Left lung (tissue), 10 donors: ENCODE data around the gene TMEM98. TPM values are rescaled to one million over a fixed set of nuclear protein-coding genes. Genes with fewer than 3 reads are reported as not detected.

ENCODE experiments used
- ATAC-seq: fragments of 200-7000 bp; cut with Tn5 transposase; one replicate; pipeline ENCODE4 v1.9.1; 2020; ENCODE audit warnings: moderate library complexity
- DNase-seq, 4 donors: peaks; one replicate each; pipeline ENCODE4 v3.0.0-alpha.2; 2013 to 2020
- H3K27ac ChIP-seq, 2 donors: fragments of 200-600 bp; sonication (generic) in 1 of 2; one replicate each; pipeline versions ENCODE4 v1.5.0 to v1.8.0; 2020 to 2021
- H3K27me3 ChIP-seq, 2 donors: fragments of 200-600 bp; sonication (generic) in 1 of 2; one replicate each; pipeline versions ENCODE4 v1.5.0 to v1.8.0; 2020 to 2021
- H3K36me3 ChIP-seq, 2 donors: fragments of 200-600 bp; sonication (generic) in 1 of 2; one replicate each; pipeline versions ENCODE4 v1.5.0 to v1.8.0; 2020 to 2021
- H3K4me1 ChIP-seq, 2 donors: fragments of 200-600 bp; one replicate each; pipeline ENCODE4 v1.8.0; 2021
- H3K4me3 ChIP-seq, 2 donors: fragments of 200-600 bp; sonication (generic) in 1 of 2; one replicate each; pipeline versions ENCODE4 v1.5.0 to v1.8.0; 2020 to 2021; ENCODE audit warnings: mild to moderate bottlenecking in 1 of 2
- H3K9me3 ChIP-seq, 2 donors: fragments of 200-600 bp; sonication (generic) in 1 of 2; one replicate each; pipeline versions ENCODE4 v1.5.0 to v1.8.0; 2020 to 2021
- CTCF ChIP-seq, 2 donors: fragments of 200-600 bp; sonication (generic) in 1 of 2; IDR thresholded peaks; one replicate each; pipeline versions ENCODE4 v1.5.0 to v1.8.0; 2021; ENCODE audit warnings: antibody characterized with exemption in 2 of 2
- intact Hi-C, 2 donors: fragments of 100-400 bp; cut with DNase I; formaldehyde crosslinking; loops; one replicate each; pipeline versions ENCODE4 v1.11.2 to v1.14.2; 2022
- polyA plus RNA-seq, 6 donors: library from polyadenylated mRNA; unstranded; fragments of 120-200 nt; gene quantifications; one replicate each; pipeline ENCODE4 v1.2.1, GENCODE V29; 2013; ENCODE audit not compliant: insufficient read length in 6 of 6
- total RNA-seq, 2 donors: library from RNA; stranded (reverse); fragmentation: NEBNext Ultra II Directional; extraction: Animal tissue kit (Norgen Biotek cat#: 25700); gene quantifications; one replicate each; pipeline ENCODE4 v1.2.1, GENCODE V29; 2021
- donor health status: DM: no; HTN: yes; CAD: no.
- donor health status: DM: no; HTN: no; CAD: no.

Gene TMEM98
- total and polyA plus RNA-seq, 8 donors: 57.1 to 313 (median 267) TPM

GRCh38 chr17:32896647-32897258, 31.2 kb upstream of the TMEM98 start:
- H3K4me3 ChIP-seq: no peak overlapping the region
- ATAC-seq: no peak
- no peak overlapping the region for H3K27ac ChIP-seq
- H3K36me3 ChIP-seq: no peaks in the 10 kb centered on the region
- no peaks in the 10 kb centered on the region for H3K27me3 ChIP-seq
- H3K4me1 ChIP-seq: no peaks in the 10 kb centered on the region
- intact Hi-C loops: no loop called here
- H3K9me3 ChIP-seq: no peaks in the 10 kb centered on the region
- no peak for TF ChIP-seq CTCF (IDR thresholded peaks at IDR 0.05)
- no peak for DNase-seq

DNA sequence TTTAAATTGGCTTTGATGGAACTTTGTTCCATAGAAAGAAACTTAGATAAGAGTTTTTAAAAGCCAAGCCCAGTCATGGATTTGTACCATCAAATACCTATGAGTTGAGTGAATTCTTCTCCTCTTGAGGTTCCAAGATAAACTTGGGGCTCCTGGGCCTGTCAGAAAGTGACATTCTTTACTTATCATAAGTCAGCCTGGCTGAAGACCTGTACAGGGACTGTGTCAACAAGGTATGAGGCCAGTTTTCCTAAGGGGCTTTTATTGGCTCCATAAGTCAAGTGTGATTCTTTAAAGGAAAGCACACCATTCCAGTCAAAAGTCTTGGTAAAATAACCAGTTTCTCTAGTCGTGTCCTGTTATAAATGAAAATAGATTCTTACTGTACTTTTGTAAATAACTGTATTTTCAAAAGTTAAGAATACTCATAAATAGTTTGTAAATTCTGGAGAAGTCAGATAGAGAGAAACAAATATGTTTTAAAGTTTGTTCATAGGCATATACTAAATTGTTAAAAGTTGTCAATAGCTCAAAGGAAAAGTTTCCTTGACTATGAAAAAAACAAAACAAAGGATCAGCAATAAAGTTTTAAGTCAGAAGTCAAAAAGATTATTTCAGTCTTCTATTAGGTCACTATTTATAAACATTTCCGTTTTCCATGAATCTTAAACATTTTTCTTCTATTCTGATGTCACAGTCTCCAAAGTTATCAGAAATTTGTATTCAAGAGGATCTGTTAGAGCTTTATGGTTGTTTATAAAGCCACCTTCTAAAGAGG, 28.5 kb upstream of the TMEM98 start:
- H3K4me1 ChIP-seq: no peaks in the 10 kb centered on the region
- no peak overlapping the region for H3K27ac ChIP-seq
- no peak for ATAC-seq

GRCh38 chr17:32901743-32902142, 26.2 kb upstream of the TMEM98 start:
- no peak for ATAC-seq
- H3K4me3 ChIP-seq: no peak overlapping the region
- intact Hi-C loops: no loop called here
- no peaks in the 10 kb centered on the region for H3K4me1 ChIP-seq
- H3K36me3 ChIP-seq: no peaks in the 10 kb centered on the region
- DNase-seq: no peak
- no peaks in the 10 kb centered on the region for H3K27me3 ChIP-seq
- TF ChIP-seq CTCF (IDR thresholded peaks at IDR 0.05): no peak
- no peak overlapping the region for H3K27ac ChIP-seq
- H3K9me3 ChIP-seq: no peaks in the 10 kb centered on the region

More for the DNA sequence above, 28.5 kb upstream of the TMEM98 start:
- Histone ChIP-seq H3K27me3 (no peaks in the 10 kb centered on the region), H3K9me3 (no peaks in the 10 kb centered on the region), H3K36me3 (no peaks in the 10 kb centered on the region), H3K4me3 (no peak overlapping the region)
- intact Hi-C loops: no loop called here
- no peak for TF ChIP-seq CTCF (IDR thresholded peaks at IDR 0.05)
- no peak for DNase-seq

GRCh38 chr17:32903774-32904673, 23.9 kb upstream of the TMEM98 start:
- TF ChIP-seq CTCF (IDR thresholded peaks at IDR 0.05): no peak
- H3K4me3 ChIP-seq: no peak overlapping the region
- no peak overlapping the region for H3K27ac ChIP-seq
- intact Hi-C loops: no loop called here
- no peak for ATAC-seq
- H3K4me1 ChIP-seq: no peaks in the 10 kb centered on the region
- DNase-seq: no peak
- no peaks in the 10 kb centered on the region for H3K27me3 ChIP-seq
- H3K36me3 ChIP-seq: no peaks in the 10 kb centered on the region
- H3K9me3 ChIP-seq: no peaks in the 10 kb centered on the region

DNA sequence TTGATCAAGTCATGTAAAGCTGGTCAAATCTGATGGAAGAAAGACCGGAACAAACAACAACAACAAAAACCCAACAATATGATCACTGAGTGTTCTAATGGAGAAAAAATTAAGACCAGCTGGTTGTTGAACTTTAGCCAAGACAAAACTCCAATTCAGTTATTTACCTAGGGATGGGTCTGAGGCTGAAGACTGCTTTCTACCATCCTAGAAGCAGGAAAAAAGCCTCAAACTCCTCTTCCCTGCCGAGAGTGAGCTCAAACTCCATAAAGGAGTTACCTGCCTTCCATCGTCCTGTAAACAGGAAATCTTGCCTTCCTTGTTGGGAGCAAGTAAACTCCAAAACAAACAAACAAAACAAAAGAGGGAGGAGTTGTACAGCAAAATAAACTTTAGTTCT, 23.1 kb upstream of the TMEM98 start:
- intact Hi-C loops: no loop called here
- H3K36me3 ChIP-seq: no peaks in the 10 kb centered on the region

More for the DNA sequence above, 23.1 kb upstream of the TMEM98 start:
- no peak overlapping the region for H3K4me3 ChIP-seq
- no peaks in the 10 kb centered on the region for H3K4me1 ChIP-seq
- H3K9me3 ChIP-seq: no peaks in the 10 kb centered on the region
- DNase-seq (no peak), ATAC-seq (no peak)
- no peak overlapping the region for H3K27ac ChIP-seq
- TF ChIP-seq CTCF (IDR thresholded peaks at IDR 0.05): no peak
- H3K27me3 ChIP-seq: no peaks in the 10 kb centered on the region
